ENCODE data around the gene FTO.

FTO gene

GRCh38 chr16:54062361-54063278 is 358.7 kb downstream of the FTO start:
- Histone ChIP-seq H3K4me3 (ENCODE audit: low read length in 2 of 2) (no peak overlapping the region), H3K9ac (ENCODE audit: low read depth in 1 of 2, low read length in 2 of 2) (no peak overlapping the region), H3K27ac (ENCODE audit: low read depth in 2 of 2, low read length in 2 of 2) (no peak overlapping the region), H3K4me1 (ENCODE audit: control insufficient read depth in 2 of 2, insufficient read depth in 2 of 2, low read length in 2 of 2) (peaks cover 0 to 2% of the 10 kb centered on the region in 2 donors), H3K27me3 (ENCODE audit: control insufficient read depth in 2 of 2, insufficient read depth in 2 of 2, low read length in 2 of 2) (no peaks in the 10 kb centered on the region), H3K9me3 (ENCODE audit: control insufficient read depth in 2 of 2, low read length in 2 of 2) (no peaks in the 10 kb centered on the region), H3K36me3 (ENCODE audit: control insufficient read depth in 2 of 2, insufficient read depth in 2 of 2, low read length in 2 of 2) (no peaks in the 10 kb centered on the region)

- H3K27me3 ChIP-seq (ENCODE audit: control insufficient read depth in 2 of 2, insufficient read depth in 2 of 2, low read length in 2 of 2), result no peaks in the 10 kb centered on the region
- H3K36me3 ChIP-seq (ENCODE audit: control insufficient read depth in 2 of 2, insufficient read depth in 2 of 2, low read length in 2 of 2), result no peaks in the 10 kb centered on the region
- H3K4me3 ChIP-seq (ENCODE audit: low read length in 2 of 2), result no peak overlapping the region
- no peak overlapping the region for H3K9ac ChIP-seq (ENCODE audit: low read depth in 1 of 2, low read length in 2 of 2)
- peaks cover 3 to 4% of the 10 kb centered on the region in 2 donors for H3K4me1 ChIP-seq (ENCODE audit: control insufficient read depth in 2 of 2, insufficient read depth in 2 of 2, low read length in 2 of 2)
- no peaks in the 10 kb centered on the region for H3K9me3 ChIP-seq (ENCODE audit: control insufficient read depth in 2 of 2, low read length in 2 of 2)
- no peak overlapping the region for H3K27ac ChIP-seq (ENCODE audit: low read depth in 2 of 2, low read length in 2 of 2)
Measured at GRCh38 chr16:54063279-54063773, 359.4 kb downstream of the FTO start.

GRCh38 chr16:54066451-54067105 is 362.6 kb downstream of the FTO start:
- no peaks in the 10 kb centered on the region for H3K9me3 ChIP-seq (ENCODE audit: control insufficient read depth in 2 of 2, low read length in 2 of 2)
- H3K4me1 ChIP-seq (ENCODE audit: control insufficient read depth in 2 of 2, insufficient read depth in 2 of 2, low read length in 2 of 2), result peaks cover 3 to 4% of the 10 kb centered on the region in 2 donors

GRCh38 chr16:54067322-54068065 is 363.5 kb downstream of the FTO start:
- no peaks in the 10 kb centered on the region for H3K36me3 ChIP-seq (ENCODE audit: control insufficient read depth in 2 of 2, insufficient read depth in 2 of 2, low read length in 2 of 2)
- H3K4me3 ChIP-seq (ENCODE audit: low read length in 2 of 2), result no peak overlapping the region
- H3K4me1 ChIP-seq (ENCODE audit: control insufficient read depth in 2 of 2, insufficient read depth in 2 of 2, low read length in 2 of 2), result peaks cover 3 to 4% of the 10 kb centered on the region in 2 donors
- H3K27me3 ChIP-seq (ENCODE audit: control insufficient read depth in 2 of 2, insufficient read depth in 2 of 2, low read length in 2 of 2), result no peaks in the 10 kb centered on the region
- H3K27ac ChIP-seq (ENCODE audit: low read depth in 2 of 2, low read length in 2 of 2), result no peak overlapping the region
- H3K9ac ChIP-seq (ENCODE audit: low read depth in 1 of 2, low read length in 2 of 2), result no peak overlapping the region
- H3K9me3 ChIP-seq (ENCODE audit: control insufficient read depth in 2 of 2, low read length in 2 of 2), result no peaks in the 10 kb centered on the region

More at GRCh38 chr16:54066451-54067105, 362.6 kb downstream of the FTO start:
- H3K27ac ChIP-seq (ENCODE audit: low read depth in 2 of 2, low read length in 2 of 2), result no peak overlapping the region
- H3K36me3 ChIP-seq (ENCODE audit: control insufficient read depth in 2 of 2, insufficient read depth in 2 of 2, low read length in 2 of 2), result no peaks in the 10 kb centered on the region
- H3K9ac ChIP-seq (ENCODE audit: low read depth in 1 of 2, low read length in 2 of 2), result no peak overlapping the region
- H3K27me3 ChIP-seq (ENCODE audit: control insufficient read depth in 2 of 2, insufficient read depth in 2 of 2, low read length in 2 of 2), result no peaks in the 10 kb centered on the region
- no peak overlapping the region for H3K4me3 ChIP-seq (ENCODE audit: low read length in 2 of 2)

GRCh38 chr16:54068212-54068611 is 364.3 kb downstream of the FTO start:
- no peaks in the 10 kb centered on the region for H3K9me3 ChIP-seq (ENCODE audit: control insufficient read depth in 2 of 2, low read length in 2 of 2)
- H3K27ac ChIP-seq (ENCODE audit: low read depth in 2 of 2, low read length in 2 of 2), result no peak overlapping the region
- no peak overlapping the region for H3K9ac ChIP-seq (ENCODE audit: low read depth in 1 of 2, low read length in 2 of 2)
- no peak overlapping the region for H3K4me3 ChIP-seq (ENCODE audit: low read length in 2 of 2)
- no peaks in the 10 kb centered on the region for H3K36me3 ChIP-seq (ENCODE audit: control insufficient read depth in 2 of 2, insufficient read depth in 2 of 2, low read length in 2 of 2)
- peaks cover 3 to 4% of the 10 kb centered on the region in 2 donors for H3K4me1 ChIP-seq (ENCODE audit: control insufficient read depth in 2 of 2, insufficient read depth in 2 of 2, low read length in 2 of 2)
- H3K27me3 ChIP-seq (ENCODE audit: control insufficient read depth in 2 of 2, insufficient read depth in 2 of 2, low read length in 2 of 2), result no peaks in the 10 kb centered on the region

- Histone ChIP-seq H3K27ac (ENCODE audit: low read depth in 2 of 2, low read length in 2 of 2) (no peak overlapping the region), H3K9me3 (ENCODE audit: control insufficient read depth in 2 of 2, low read length in 2 of 2) (no peaks in the 10 kb centered on the region), H3K27me3 (ENCODE audit: control insufficient read depth in 2 of 2, insufficient read depth in 2 of 2, low read length in 2 of 2) (no peaks in the 10 kb centered on the region), H3K4me1 (ENCODE audit: control insufficient read depth in 2 of 2, insufficient read depth in 2 of 2, low read length in 2 of 2) (peaks cover 3 to 4% of the 10 kb centered on the region in 2 donors), H3K9ac (ENCODE audit: low read depth in 1 of 2, low read length in 2 of 2) (no peak overlapping the region), H3K36me3 (ENCODE audit: control insufficient read depth in 2 of 2, insufficient read depth in 2 of 2, low read length in 2 of 2) (no peaks in the 10 kb centered on the region), H3K4me3 (ENCODE audit: low read length in 2 of 2) (no peak overlapping the region)
Measured at GRCh38 chr16:54069601-54070239, 365.8 kb downstream of the FTO start.

- no peak overlapping the region for H3K9ac ChIP-seq (ENCODE audit: low read depth in 1 of 2, low read length in 2 of 2)
- no peak overlapping the region for H3K27ac ChIP-seq (ENCODE audit: low read depth in 2 of 2, low read length in 2 of 2)
- H3K4me3 ChIP-seq (ENCODE audit: low read length in 2 of 2), result no peak overlapping the region
- H3K9me3 ChIP-seq (ENCODE audit: control insufficient read depth in 2 of 2, low read length in 2 of 2), result no peaks in the 10 kb centered on the region
- no peaks in the 10 kb centered on the region for H3K36me3 ChIP-seq (ENCODE audit: control insufficient read depth in 2 of 2, insufficient read depth in 2 of 2, low read length in 2 of 2)
- H3K4me1 ChIP-seq (ENCODE audit: control insufficient read depth in 2 of 2, insufficient read depth in 2 of 2, low read length in 2 of 2), result peaks cover 3 to 4% of the 10 kb centered on the region in 2 donors
- no peaks in the 10 kb centered on the region for H3K27me3 ChIP-seq (ENCODE audit: control insufficient read depth in 2 of 2, insufficient read depth in 2 of 2, low read length in 2 of 2)
Measured at GRCh38 chr16:54070789-54071343, 366.9 kb downstream of the FTO start.

GRCh38 chr16:54071514-54071913 is 367.6 kb downstream of the FTO start:
- H3K4me1 ChIP-seq (ENCODE audit: control insufficient read depth in 2 of 2, insufficient read depth in 2 of 2, low read length in 2 of 2), result peaks cover 3 to 4% of the 10 kb centered on the region in 2 donors

GRCh38 chr16:54072237-54072636 is 368.3 kb downstream of the FTO start:
- Histone ChIP-seq H3K4me1 (ENCODE audit: control insufficient read depth in 2 of 2, insufficient read depth in 2 of 2, low read length in 2 of 2) (peaks cover 3 to 4% of the 10 kb centered on the region in 2 donors), H3K27ac (ENCODE audit: low read depth in 2 of 2, low read length in 2 of 2) (no peak overlapping the region), H3K27me3 (ENCODE audit: control insufficient read depth in 2 of 2, insufficient read depth in 2 of 2, low read length in 2 of 2) (no peaks in the 10 kb centered on the region), H3K4me3 (ENCODE audit: low read length in 2 of 2) (no peak overlapping the region), H3K36me3 (ENCODE audit: control insufficient read depth in 2 of 2, insufficient read depth in 2 of 2, low read length in 2 of 2) (no peaks in the 10 kb centered on the region), H3K9ac (ENCODE audit: low read depth in 1 of 2, low read length in 2 of 2) (no peak overlapping the region), H3K9me3 (ENCODE audit: control insufficient read depth in 2 of 2, low read length in 2 of 2) (no peaks in the 10 kb centered on the region)

More at GRCh38 chr16:54071514-54071913, 367.6 kb downstream of the FTO start:
- Histone ChIP-seq H3K9me3 (ENCODE audit: control insufficient read depth in 2 of 2, low read length in 2 of 2) (no peaks in the 10 kb centered on the region), H3K27me3 (ENCODE audit: control insufficient read depth in 2 of 2, insufficient read depth in 2 of 2, low read length in 2 of 2) (no peaks in the 10 kb centered on the region), H3K4me3 (ENCODE audit: low read length in 2 of 2) (no peak overlapping the region), H3K36me3 (ENCODE audit: control insufficient read depth in 2 of 2, insufficient read depth in 2 of 2, low read length in 2 of 2) (no peaks in the 10 kb centered on the region), H3K27ac (ENCODE audit: low read depth in 2 of 2, low read length in 2 of 2) (no peak overlapping the region), H3K9ac (ENCODE audit: low read depth in 1 of 2, low read length in 2 of 2) (no peak overlapping the region)
